Ovary (tissue), 9 donors: Measurements from ENCODE around the gene CCDC3. TPM values are rescaled to one million over a fixed set of nuclear protein-coding genes. Genes with fewer than 3 reads are reported as not detected.
"Not testable (repeated sequence)": the region's sequence is repeated elsewhere in the genome, so short reads cannot be mapped to it uniquely, and the experiment has no call there.

Source experiments
- DNase-seq, 5 donors: peaks; one replicate each; pipeline ENCODE4 v3.0.0-alpha.2; 2019 to 2020
- H3K27ac ChIP-seq, 2 donors: fragments of 200-600 bp; one replicate each; pipeline versions ENCODE4 v1.5.1 to v1.8.0; 2019 to 2022
- H3K27me3 ChIP-seq: fragments of 200-600 bp; one replicate; pipeline ENCODE4 v1.8.0; 2022
- H3K36me3 ChIP-seq: fragments of 200-600 bp; sonication (generic); one replicate; pipeline ENCODE4 v1.5.1; 2019
- H3K4me1 ChIP-seq: one replicate; pipeline ENCODE4 v1.8.1; 2013; ENCODE audit warnings: mild to moderate bottlenecking, moderate library complexity; ENCODE audit not compliant: insufficient read depth
- H3K4me3 ChIP-seq: fragments of 200-600 bp; sonication (generic); one replicate; pipeline ENCODE4 v1.5.1; 2017
- H3K9me3 ChIP-seq, 2 donors: fragments of 200-600 bp in 1 of 2; sonication (generic) in 1 of 2; one replicate each; pipeline versions ENCODE4 v1.5.1 to v1.8.1; 2013 to 2019; ENCODE audit warnings: mild to moderate bottlenecking in 1 of 2, moderate library complexity in 1 of 2
- CTCF ChIP-seq, 3 donors: fragments of 450-650 bp in 2 of 3; fragments of 200-600 bp in 1 of 3; IDR thresholded peaks; one replicate each; pipeline versions ENCODE4 v1.5.1 to v1.8.0; 2016 to 2022; ENCODE audit warnings: antibody characterized with exemption in 3 of 3, mild to moderate bottlenecking in 1 of 3
- EP300 ChIP-seq: sonication (generic); formaldehyde crosslinking; IDR thresholded peaks from one replicate; pipeline ENCODE4 v1.6.1; 2017; ENCODE audit warnings: antibody characterized with exemption
- POLR2A ChIP-seq: fragments of 450-650 bp; IDR thresholded peaks from one replicate; pipeline ENCODE4 v1.6.1; 2017; ENCODE audit warnings: antibody characterized with exemption, mild to moderate bottlenecking, moderate library complexity
- WGBS, 3 donors: extraction: QIAGEN DNeasy Blood & Tissue Kit in 1 of 3; methylation state at CpG; one replicate each; pipeline versions ENCODE4 v1.1.5 to v1.1.7; 2013 to 2017; 5-methylcytosine and 5-hydroxymethylcytosine counted together
- intact Hi-C, 4 donors: fragments of 100-400 bp; cut with DNase I; formaldehyde crosslinking; loops; one replicate each; pipeline versions ENCODE4 v1.11.0 to v1.15.1; 2022 to 2023
- polyA plus RNA-seq, 2 donors: library from polyadenylated mRNA; stranded (reverse); fragments of 200-250 nt in 1 of 2; fragments of 350-450 nt in 1 of 2; fragmentation: Illumina TruSeq in 1 of 2; extraction: RNeasy Lipid Tissue Mini Kit (QIAGEN cat#74804) in 1 of 2; gene quantifications; one replicate each; pipeline ENCODE4 v1.2.3, GENCODE V29; 2013 to 2014
- total RNA-seq, 7 donors: library from RNA; depleted of rRNA in 2 of 7; stranded (reverse); fragments of >200 nt in 2 of 7; fragmentation: NEBNext Ultra II Directional in 3 of 7; extraction: Animal tissue kit (Norgen Biotek cat#: 25700) in 3 of 7; gene quantifications; one replicate each; pipeline versions ENCODE4 v1.1.0 to v1.2.4, GENCODE V29; 2016 to 2023
- donor health status: DM: no; HTN: no; CAD: no; lungs with moderate emphysema.
- donor health status: DM: no; HTN: no; CAD: no.
- donor health status: Bipolar disorder and iron deficiency.
- donor health status: DM: yes; HTN: yes; CAD: no.
- donor health status: DM: no; HTN: no; CAD: no.
- donor health status: DM: yes; HTN: yes; CAD: no.

The CCDC3 gene
- total and polyA plus RNA-seq, 9 donors, result 14.3 to 190 (median 53.7) TPM

- intact Hi-C loops, result no loop called here
- DNase-seq, result no peak
- Histone ChIP-seq H3K36me3 (no peaks in the 10 kb centered on the region), H3K27ac (no peak overlapping the region), H3K4me3 (no peak overlapping the region), H3K9me3 (no peaks in the 10 kb centered on the region), H3K4me1 (peaks cover 7% of the 10 kb centered on the region), H3K27me3 (no peaks in the 10 kb centered on the region)
- WGBS, 3 donors, result 49 to 59% (median 57%) methylated on average over 3 of the region's 3 CpGs
- TF ChIP-seq POLR2A (no peak), CTCF (IDR thresholded peaks at IDR 0.05) (no peak), EP300 (no peak)
Observed at GRCh38 chr10:12869427-12869826, 132.1 kb downstream of the CCDC3 start.

GRCh38 chr10:12868229-12868628 is 133.3 kb downstream of the CCDC3 start:
- H3K9me3 ChIP-seq, result no peaks in the 10 kb centered on the region
- TF ChIP-seq EP300, result no peak
- TF ChIP-seq POLR2A, result no peak
- no peak for TF ChIP-seq CTCF (IDR thresholded peaks at IDR 0.05)
- no peaks in the 10 kb centered on the region for H3K36me3 ChIP-seq
- no peak overlapping the region for H3K4me3 ChIP-seq
- intact Hi-C loops, result no loop called here
- H3K27ac ChIP-seq, result no peak overlapping the region
- H3K4me1 ChIP-seq, result peaks cover 6% of the 10 kb centered on the region
- WGBS, 3 donors, result 61 to 73% (median 64%) methylated on average over 5 of the region's 5 CpGs
- DNase-seq, result no peak
- no peaks in the 10 kb centered on the region for H3K27me3 ChIP-seq

- H3K4me3 ChIP-seq, result not testable (repeated sequence)
Observed at GRCh38 chr10:12865515-12865914, 136.0 kb downstream of the CCDC3 start.

GRCh38 chr10:12862459-12862858 is 139.1 kb downstream of the CCDC3 start:
- TF ChIP-seq CTCF (IDR thresholded peaks at IDR 0.05) (no peak), EP300 (no peak), POLR2A (no peak)
- Histone ChIP-seq H3K4me1 (no peaks in the 10 kb centered on the region), H3K9me3 (peaks cover 0 to 3% of the 10 kb centered on the region in 2 donors), H3K36me3 (no peaks in the 10 kb centered on the region), H3K27ac (no peak overlapping the region), H3K27me3 (no peaks in the 10 kb centered on the region), H3K4me3 (no peak overlapping the region)
- no peak for DNase-seq
- intact Hi-C loops, result no loop called here
- 73 to 79% (median 78%) methylated on average over 3 of the region's 3 CpGs for whole genome bisulfite sequencing, 3 donors

More at GRCh38 chr10:12865515-12865914, 136.0 kb downstream of the CCDC3 start:
- 89 to 93% (median 93%) methylated on average over 6 of the region's 6 CpGs for WGBS, 3 donors
- H3K36me3 ChIP-seq, H3K27ac ChIP-seq, H3K27me3 ChIP-seq, H3K4me1 ChIP-seq, intact Hi-C loops, DNase-seq, H3K9me3 ChIP-seq: not testable (repeated sequence)

GRCh38 chr10:12854988-12855387 is 146.5 kb downstream of the CCDC3 start:
- Histone ChIP-seq H3K9me3 (no peaks in the 10 kb centered on the region), H3K4me3 (no peak overlapping the region), H3K27me3 (no peaks in the 10 kb centered on the region), H3K27ac (no peak overlapping the region), H3K4me1 (no peaks in the 10 kb centered on the region), H3K36me3 (no peaks in the 10 kb centered on the region)
- no peak for DNase-seq
- TF ChIP-seq POLR2A (no peak), EP300 (no peak), CTCF (IDR thresholded peaks at IDR 0.05) (no peak)
- intact Hi-C loops, result no loop called here
- 25 to 43% (median 25%) methylated on average over 2 of the region's 2 CpGs for WGBS, 3 donors
